Smooth muscle cell (in vitro differentiated cells): ENCODE data around the gene GRHPR. TPM values are rescaled to one million over a fixed set of nuclear protein-coding genes. Genes with fewer than 3 reads are reported as not detected.

Experiments
- DNase-seq: peaks from one replicate; lab custom pipeline; 2025; ENCODE audit not compliant: unreplicated experiment; lab: John Stamatoyannopoulos, UW
- H2AFZ ChIP-seq: fragments of 200-600 bp; sonication (generic); 2 replicates; pipeline ENCODE4 v1.6.0; 2016; ENCODE audit warnings: antibody characterized with exemption, low read depth, mild to moderate bottlenecking
- H3F3A ChIP-seq: fragments of 200-600 bp; sonication (generic); 2 replicates; pipeline ENCODE4 v1.6.0; 2017; ENCODE audit warnings: antibody characterized with exemption, low read depth
- H3K27ac ChIP-seq: fragments of 200-600 bp; sonication (generic); 2 replicates; pipeline ENCODE4 v1.5.1; 2016; ENCODE audit warnings: low read depth, mild to moderate bottlenecking
- H3K27me3 ChIP-seq: fragments of 200-600 bp; sonication (generic); 2 replicates; pipeline ENCODE4 v1.6.1; 2016; ENCODE audit warnings: low read depth, mild to moderate bottlenecking
- H3K36me3 ChIP-seq: fragments of 200-600 bp; sonication (generic); 2 replicates; pipeline ENCODE4 v1.5.1; 2016; ENCODE audit warnings: low read depth
- H3K4me1 ChIP-seq: fragments of 200-600 bp; sonication (generic); 2 replicates; pipeline ENCODE4 v1.5.1; 2016; ENCODE audit warnings: low read depth
- H3K4me2 ChIP-seq: fragments of 200-600 bp; sonication (generic); 2 replicates; pipeline ENCODE4 v1.6.0; 2016; ENCODE audit warnings: mild to moderate bottlenecking
- H3K4me3 ChIP-seq: fragments of 200-600 bp; sonication (generic); 2 replicates; pipeline ENCODE4 v1.5.1; 2016; ENCODE audit warnings: mild to moderate bottlenecking
- H3K79me2 ChIP-seq: fragments of 200-600 bp; sonication (generic); 2 replicates; pipeline ENCODE4 v1.6.0; 2016; ENCODE audit warnings: low read depth, mild to moderate bottlenecking
- H3K9ac ChIP-seq: fragments of 200-600 bp; sonication (generic); 2 replicates; pipeline ENCODE4 v1.6.0; 2016; ENCODE audit warnings: low read depth
- H3K9me3 ChIP-seq: fragments of 200-600 bp; sonication (generic); replicated peaks from 2 replicates; pipeline ENCODE4 v1.5.1; 2016; ENCODE audit warnings: low read depth
- H4K20me1 ChIP-seq: fragments of 200-600 bp; sonication (generic); 2 replicates; pipeline ENCODE4 v1.6.0; 2016; ENCODE audit warnings: low read depth
- WGBS: methylation state at CpG from one replicate; pipeline ENCODE4 v1.1.7; 2016; ENCODE audit warnings: low lambda C conversion rate; 5-methylcytosine and 5-hydroxymethylcytosine counted together
- polyA plus RNA-seq: library from polyadenylated mRNA; unstranded; fragments of >200 nt; fragmentation: Nextera tagmentation; extraction: Ambion mirVana; gene quantifications from 2 replicates; pipeline ENCODE4 v1.2.1, GENCODE V29; 2016
- total RNA-seq: library from RNA; depleted of rRNA; stranded (reverse); fragments of >200 nt; gene quantifications from 2 replicates; pipeline ENCODE4 v1.2.3, GENCODE V29; 2014
- TF ChIP-seq, protein P1 (sequence below): fragments of 200-600 bp; sonication (generic); IDR thresholded peaks from 2 replicates; pipeline ENCODE4 v1.5.1; 2017; ENCODE audit warnings: borderline replicate concordance, mild to moderate bottlenecking, antibody characterized with exemption; ENCODE audit not compliant: insufficient read depth, poor library complexity, severe bottlenecking

GRHPR gene
- total RNA-seq (97.5 and 128 TPM in 2 replicates), polyA plus RNA-seq (89.3 and 118 TPM in 2 replicates)

DNA sequence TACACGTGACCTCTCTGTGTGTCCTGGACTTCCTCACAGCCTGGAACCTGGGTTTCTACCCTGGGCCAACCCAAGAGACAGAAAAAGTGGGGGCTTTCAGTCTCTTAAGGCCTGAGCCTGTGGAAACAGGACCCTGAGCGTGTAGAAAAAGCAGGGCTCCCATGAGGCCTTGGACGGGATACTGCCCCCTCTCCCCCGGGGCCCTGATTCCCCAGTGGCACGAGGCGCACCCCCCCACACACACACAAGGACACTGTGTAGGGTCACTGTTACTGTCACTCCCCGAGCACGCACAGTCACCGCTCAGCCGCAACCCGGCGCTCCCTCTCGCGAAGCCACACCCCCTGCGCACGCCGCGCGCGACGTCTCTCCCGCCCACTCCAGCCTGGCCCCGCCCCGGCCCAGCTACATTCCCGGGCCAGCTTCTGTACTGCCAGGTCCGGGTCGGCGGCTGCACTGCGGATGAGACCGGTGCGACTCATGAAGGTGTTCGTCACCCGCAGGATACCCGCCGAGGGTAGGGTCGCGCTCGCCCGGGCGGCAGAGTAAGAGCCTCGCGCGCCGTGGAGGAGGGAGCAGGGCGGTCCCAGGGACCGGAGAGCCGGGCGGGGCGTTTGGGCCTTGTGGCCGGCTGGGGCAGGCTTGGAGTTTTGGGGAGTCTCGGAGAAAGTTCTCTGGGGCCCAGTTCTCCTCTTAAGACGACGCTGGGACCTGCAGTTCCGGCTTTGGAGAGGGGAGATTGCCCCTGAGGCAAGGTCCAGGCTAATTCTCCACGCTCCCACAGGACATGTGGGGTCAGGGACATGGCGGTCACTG, at the start of gene GRHPR:
Gene GRHPR, plus strand, starts transcription at position 408 of the 816 bp plus-strand sequence. Its CDS starts 55 bp downstream, at position 463.
- Histone ChIP-seq H3K27me3 (no peaks in the 10 kb centered on the region), H3K9ac (peak within 1 kb of the TSS; percentile 88), H3K4me2 (peak within 1 kb of the TSS; percentile 95), H3F3A (no peaks in the 10 kb centered on the region), H3K4me1 (peaks cover 19% of the 10 kb centered on the region), H3K36me3 (no peaks in the 10 kb centered on the region), H3K79me2 (peaks cover 31% of the 10 kb centered on the region), H3K9me3 (no peaks in the 10 kb centered on the region), H3K27ac (peak within 1 kb of the TSS; percentile 68), H3K4me3 (peak within 1 kb of the TSS; percentile 90), H4K20me1 (peaks cover 27% of the 10 kb centered on the region), H2AFZ (peak within 1 kb of the TSS; percentile 89)
- peak; percentile 70 for DNase-seq
- WGBS: 1% methylated on average over 51 of the region's 56 CpGs
- TF ChIP-seq, protein P1, sequence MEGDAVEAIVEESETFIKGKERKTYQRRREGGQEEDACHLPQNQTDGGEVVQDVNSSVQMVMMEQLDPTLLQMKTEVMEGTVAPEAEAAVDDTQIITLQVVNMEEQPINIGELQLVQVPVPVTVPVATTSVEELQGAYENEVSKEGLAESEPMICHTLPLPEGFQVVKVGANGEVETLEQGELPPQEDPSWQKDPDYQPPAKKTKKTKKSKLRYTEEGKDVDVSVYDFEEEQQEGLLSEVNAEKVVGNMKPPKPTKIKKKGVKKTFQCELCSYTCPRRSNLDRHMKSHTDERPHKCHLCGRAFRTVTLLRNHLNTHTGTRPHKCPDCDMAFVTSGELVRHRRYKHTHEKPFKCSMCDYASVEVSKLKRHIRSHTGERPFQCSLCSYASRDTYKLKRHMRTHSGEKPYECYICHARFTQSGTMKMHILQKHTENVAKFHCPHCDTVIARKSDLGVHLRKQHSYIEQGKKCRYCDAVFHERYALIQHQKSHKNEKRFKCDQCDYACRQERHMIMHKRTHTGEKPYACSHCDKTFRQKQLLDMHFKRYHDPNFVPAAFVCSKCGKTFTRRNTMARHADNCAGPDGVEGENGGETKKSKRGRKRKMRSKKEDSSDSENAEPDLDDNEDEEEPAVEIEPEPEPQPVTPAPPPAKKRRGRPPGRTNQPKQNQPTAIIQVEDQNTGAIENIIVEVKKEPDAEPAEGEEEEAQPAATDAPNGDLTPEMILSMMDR: no peak

DNA sequence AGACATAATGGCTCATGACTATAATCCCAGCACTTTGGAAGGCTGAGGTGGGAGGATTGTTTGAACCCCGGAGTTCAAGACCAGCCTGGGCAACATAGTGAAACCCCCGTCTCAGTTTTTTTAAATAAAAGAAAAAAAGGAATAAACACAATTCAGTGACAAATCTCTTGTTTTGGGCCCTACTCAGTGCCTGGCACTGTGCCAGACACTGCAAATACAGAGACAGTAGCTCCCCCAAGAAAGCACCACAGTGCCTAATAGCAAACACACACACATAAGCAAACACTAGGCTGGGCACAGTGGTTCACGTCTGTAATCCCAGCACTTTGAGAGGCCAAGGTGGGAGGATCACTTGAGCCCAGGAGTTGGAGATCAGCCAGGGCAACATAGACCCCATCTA, 49.7 kb upstream of the GRHPR start:
- Histone ChIP-seq H3K79me2 (no peaks in the 10 kb centered on the region), H3K27ac (no peak overlapping the region), H3F3A (no peaks in the 10 kb centered on the region), H3K9me3 (no peaks in the 10 kb centered on the region), H4K20me1 (no peaks in the 10 kb centered on the region), H3K4me2 (no peak overlapping the region), H3K9ac (no peak overlapping the region), H2AFZ (no peak overlapping the region), H3K27me3 (no peaks in the 10 kb centered on the region), H3K4me3 (no peak overlapping the region), H3K4me1 (no peaks in the 10 kb centered on the region), H3K36me3 (no peaks in the 10 kb centered on the region)
- 89% methylated on average over 3 of the region's 3 CpGs for WGBS
- TF ChIP-seq, protein P1: no peak
- no peak for DNase-seq

DNA sequence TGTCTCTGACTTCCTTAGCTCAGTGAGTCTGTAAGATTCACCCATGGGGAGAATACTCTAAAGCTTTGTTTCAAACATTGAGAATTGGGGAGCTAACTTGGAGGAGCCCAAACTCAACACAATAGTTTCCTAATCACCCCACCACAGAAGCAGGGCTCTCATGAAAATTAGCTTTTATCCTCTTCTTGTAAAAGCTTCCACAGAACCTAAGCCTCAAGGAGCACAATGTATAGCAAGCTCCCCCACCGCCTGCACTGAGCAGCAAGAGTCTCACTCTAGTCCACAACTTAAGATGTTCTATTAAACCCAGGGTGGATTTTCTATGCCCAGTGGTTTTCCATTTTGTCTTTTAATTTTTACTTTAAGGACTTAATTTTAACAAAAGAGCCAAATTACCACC, 48.9 kb upstream of the GRHPR start:
- DNase-seq: no peak
- Histone ChIP-seq H3K4me3 (no peak overlapping the region), H2AFZ (no peak overlapping the region), H3K9ac (no peak overlapping the region), H3K27ac (no peak overlapping the region), H3K4me1 (no peaks in the 10 kb centered on the region), H3F3A (no peaks in the 10 kb centered on the region), H3K79me2 (no peaks in the 10 kb centered on the region), H3K36me3 (no peaks in the 10 kb centered on the region), H3K9me3 (no peaks in the 10 kb centered on the region), H3K27me3 (peaks cover 3% of the 10 kb centered on the region), H3K4me2 (no peak overlapping the region), H4K20me1 (no peaks in the 10 kb centered on the region)
- TF ChIP-seq, protein P1: no peak
- WGBS: 92% methylated on average over 1 of the region's 1 CpG
